Left renal cortex interstitium (tissue), 4 donors: ENCODE data around the gene PTPA. TPM values are rescaled to one million over a fixed set of nuclear protein-coding genes. Genes with fewer than 3 reads are reported as not detected.

Experiments used
- DNase-seq, 4 donors: peaks; one replicate each; pipeline ENCODE4 v3.0.0-alpha.2; 2013; ENCODE audit warnings: low read depth in 4 of 4, low spot score in 2 of 4, missing footprints in 1 of 4
- polyA plus RNA-seq, 4 donors: library from polyadenylated mRNA; unstranded; fragments of 120-200 nt; gene quantifications; one replicate each; pipeline ENCODE4 v1.2.1, GENCODE V29; 2013; ENCODE audit not compliant: insufficient read length in 4 of 4

PTPA gene
- polyA plus RNA-seq = 100 to 1,000 TPM; 112 to 138 (median 123) TPM

DNA sequence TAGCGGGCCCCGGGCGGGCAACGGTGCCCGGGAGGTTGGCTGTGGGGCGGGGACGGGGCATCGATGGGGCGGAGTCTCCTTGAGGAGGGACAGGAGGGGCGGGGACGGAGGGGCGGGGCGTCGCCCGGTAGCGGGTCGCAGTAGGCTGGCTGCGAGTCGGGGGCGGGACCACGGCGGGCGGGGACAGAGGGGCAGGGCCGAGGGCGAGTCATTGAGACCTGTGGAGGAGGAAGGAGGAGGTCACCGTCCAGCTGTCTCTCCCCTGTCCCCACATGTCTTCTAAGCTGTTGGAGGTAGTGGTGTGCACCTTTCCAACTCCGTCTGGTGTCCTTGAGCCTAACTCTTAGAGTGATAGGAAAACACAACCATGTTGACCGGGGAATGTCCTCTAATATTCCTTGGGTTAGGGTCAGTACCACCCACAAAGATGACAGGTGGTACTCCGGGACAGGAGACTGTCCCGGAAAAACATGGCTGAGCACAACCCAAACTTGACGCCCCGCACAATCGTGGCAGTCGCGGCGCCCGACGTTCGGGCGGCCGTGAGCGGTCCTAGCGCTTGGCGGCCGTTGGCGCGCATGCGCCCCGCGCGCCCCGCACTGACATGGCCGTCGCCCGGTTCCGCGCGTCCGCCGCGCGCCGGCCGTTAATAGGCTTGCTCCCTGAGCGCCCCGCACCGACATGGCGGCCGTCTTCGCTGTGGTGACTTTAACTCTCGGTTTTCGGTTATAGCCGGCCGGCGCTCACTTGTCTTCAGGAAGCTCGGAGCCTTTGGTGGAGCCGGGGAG lies at the start of gene PTPA, which contains the start of gene CRAT:
PTPA (plus strand) TSS at position 676 of the 788 bp plus-strand sequence. CDS start 186 bp downstream, outside the sequence.
CRAT (minus strand) TSS at position 54 of the 788 bp plus-strand sequence. CDS start 284 bp downstream, outside the sequence.
- peak; percentile 82 to 88 (median 85) for DNase-seq

DNA sequence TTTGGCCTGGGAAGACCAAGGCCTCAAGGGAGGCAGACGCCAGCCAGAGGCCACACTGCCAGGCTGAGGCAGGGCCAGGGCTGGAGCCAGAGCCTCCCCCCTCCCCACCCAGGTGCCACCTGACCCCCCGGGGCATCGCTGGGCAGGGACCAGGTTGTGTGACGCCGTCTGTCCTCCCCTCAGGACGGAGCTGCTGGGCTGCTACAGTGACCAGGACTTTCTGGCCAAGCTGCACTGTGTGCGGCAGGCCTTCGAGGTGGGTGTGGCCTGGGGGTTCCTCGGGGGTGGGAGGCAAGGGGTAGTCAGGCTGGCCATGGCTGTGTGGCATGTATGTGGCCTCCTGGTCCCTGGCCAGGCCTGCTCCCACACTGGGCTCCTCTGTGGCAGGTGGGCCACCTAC lies 48.2 kb upstream of the PTPA start:
- DNase-seq = no peak

DNA sequence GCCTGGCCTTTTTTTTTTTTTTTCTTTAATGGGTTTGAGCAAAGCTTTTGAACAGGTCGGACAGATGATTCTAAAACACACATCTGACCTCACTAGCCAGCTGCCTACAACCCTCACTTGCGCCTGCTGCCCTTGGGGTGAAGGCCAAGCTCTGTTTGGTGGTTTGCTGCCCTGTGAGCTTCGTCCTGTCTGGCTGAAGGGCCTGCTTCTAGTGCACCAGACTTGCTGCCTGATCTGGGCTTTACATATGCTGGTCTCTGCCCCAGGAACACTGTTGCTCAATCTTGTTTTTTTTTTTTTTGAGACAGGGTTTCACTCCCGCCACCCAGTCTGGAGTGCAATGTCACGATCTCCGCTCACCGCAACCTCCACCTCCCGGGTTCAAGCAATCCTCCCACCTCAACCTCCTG lies 46.7 kb upstream of the PTPA start:
- no peak for DNase-seq

DNA sequence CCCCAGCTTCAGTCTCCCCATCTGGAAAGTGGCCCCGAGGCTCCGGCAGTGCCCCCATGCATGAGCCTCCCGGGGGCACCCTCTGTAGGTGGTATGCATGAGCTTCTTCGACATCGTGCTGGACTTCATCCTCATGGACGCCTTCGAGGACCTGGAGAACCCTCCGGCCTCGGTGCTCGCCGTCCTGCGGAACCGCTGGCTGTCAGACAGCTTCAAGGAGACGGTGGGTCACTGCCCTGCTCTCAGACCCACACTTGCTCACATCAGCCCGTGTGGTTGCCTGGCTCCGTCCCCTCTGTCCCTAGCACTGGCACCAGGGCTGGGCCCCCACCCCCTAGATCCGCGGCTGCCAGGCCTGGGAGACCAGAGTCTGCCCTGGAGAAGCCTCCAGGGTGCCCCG lies 43.1 kb upstream of the PTPA start:
- no peak for DNase-seq

DNA sequence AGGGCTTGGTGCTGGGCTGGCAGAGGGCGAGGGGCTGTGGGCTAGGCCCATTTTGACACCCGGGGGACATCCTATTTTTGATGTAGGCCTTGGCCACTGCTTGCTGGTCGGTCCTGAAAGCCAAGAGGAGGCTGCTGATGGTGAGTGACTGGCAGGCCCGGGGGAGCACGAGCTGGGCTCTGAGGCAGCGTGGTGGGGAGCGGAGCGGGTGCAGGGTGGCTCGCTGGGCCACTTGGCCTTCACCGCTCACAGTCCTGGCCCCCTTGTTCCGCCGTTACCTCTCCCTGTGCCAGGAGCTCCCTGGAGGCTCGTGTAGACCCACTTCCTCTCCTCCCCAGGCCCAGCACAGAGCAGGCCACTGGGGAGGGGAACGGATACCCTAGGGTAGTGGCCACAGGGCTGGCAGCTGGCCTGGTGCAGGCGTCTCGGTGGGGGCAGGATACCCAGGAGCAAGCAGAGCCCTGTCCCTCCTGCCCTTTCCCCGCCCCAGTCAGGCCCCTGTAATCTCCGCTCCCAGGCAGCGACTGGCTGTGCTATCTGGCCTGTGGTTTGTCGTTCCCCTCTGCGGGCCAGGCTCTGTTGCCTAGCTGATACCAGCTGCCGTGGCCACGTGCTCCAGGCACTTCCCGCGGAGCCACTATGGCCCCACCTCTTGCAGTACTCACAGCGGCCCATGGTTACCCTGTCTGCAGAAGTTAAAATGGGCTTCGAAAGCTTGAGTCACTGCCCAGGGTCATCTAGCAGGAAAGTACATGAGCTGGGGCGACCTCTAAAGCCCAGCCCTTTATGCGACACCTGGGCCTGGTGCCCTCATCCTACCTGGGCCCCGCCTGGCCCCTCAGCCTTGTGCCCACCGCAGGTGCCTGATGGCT lies 42.0 kb upstream of the PTPA start:
- no peak for DNase-seq

DNA sequence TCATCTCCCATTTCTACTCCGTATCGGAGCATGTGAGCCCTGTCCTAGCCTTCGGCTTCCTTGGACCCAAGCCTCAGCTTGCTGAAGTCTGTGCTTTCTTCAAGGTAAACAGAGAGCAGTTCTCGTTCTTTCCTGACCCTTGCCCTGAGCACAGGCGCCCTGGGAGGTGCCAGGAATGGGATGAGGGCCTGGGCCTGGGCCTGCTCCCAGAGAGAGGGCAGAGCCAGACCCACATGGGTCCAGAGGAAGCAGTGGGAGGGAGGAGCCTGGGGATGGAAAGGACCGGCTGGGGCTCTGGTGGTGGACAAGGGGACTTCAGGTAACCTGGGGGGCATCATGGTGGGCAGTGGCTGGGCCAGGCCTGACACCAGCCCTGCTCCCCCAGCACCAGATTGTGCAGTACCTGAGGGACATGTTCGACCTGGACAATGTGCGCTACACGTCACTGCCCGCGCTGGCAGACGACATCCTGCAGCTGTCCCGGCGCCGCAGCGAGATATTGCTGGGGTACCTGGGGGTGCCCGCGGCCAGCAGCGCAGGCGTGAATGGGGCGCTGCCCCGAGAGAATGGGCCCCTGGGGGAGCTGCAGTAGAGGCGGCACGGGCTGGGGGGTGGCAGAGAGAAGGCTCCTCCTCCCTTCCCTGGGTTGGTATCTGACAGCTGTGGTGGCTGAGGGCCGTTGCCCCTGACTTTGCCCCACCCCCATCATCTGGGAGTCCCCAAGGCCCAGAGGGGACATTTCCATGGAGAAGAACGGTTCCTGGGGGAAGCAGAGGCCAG lies 41.2 kb upstream of the PTPA start:
- DNase-seq = no peak

DNA sequence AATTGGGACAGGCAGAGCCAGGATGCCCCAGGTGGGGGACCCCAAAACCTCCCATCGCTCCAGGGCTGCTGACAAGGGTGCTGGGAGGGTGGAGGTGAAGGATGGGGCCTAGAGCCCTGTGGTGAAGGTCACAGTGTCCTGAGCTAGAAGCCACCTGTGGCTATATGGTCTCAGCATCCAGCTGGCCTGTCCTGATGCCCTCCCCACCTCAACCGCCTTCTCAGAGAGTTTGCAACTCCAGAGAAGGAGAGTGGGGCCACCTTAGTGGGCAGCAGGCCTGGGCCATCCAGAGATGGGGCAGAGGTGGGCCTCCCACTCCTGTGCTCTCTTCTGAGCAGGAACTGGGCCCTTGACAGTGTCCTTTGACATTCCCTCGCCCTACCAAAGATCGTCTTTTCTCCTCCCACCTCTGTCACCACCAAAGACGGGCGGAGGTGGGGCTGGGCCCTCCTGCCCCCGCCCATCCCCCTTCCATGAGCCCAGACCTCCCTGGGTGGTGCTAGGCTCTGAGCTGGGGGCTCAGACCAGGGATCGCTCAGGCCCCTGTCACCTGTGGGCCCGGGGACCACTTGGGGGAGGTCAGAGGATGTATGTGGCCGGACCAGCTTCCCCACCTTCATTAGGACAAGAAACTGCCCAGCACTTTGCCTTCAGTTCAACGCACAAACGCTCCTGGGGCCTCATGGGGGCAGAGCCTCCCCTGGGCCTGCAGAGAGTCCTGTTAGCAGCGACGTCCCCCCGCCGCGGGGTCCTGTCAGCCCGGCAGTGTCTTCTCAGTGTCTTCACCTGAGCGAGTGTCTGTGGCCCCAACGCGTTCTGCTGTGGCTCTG lies 40.3 kb upstream of the PTPA start:
- no peak for DNase-seq

DNA sequence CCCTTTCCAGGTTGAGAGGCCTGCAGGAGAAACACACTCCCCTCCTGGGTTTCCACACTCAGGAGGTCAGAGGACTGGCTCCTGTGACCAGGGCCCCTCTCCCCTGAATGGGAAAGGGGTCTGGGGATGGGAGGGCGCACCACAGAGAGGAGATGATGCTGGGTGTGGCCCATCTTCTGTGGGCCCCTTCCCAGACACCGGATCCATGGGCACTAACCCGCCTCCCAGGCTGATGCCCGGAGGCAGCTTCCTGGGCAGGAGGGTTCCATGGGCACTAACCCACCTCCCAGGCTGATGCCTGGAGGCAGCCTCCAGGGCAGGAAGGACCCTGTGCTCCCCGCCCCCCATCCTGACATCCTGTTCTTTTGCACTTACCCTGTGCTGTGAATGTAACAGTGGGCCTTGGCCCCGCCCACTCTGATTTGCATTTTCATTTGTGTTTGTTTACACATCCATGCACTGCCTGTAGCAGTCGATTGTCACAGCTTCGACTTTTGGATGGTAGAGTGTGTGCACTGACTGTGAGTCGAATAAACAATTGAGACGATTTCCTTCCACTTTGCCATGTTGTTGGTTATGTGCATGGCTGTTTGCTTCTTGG lies 39.6 kb upstream of the PTPA start:
- DNase-seq = no peak

DNA sequence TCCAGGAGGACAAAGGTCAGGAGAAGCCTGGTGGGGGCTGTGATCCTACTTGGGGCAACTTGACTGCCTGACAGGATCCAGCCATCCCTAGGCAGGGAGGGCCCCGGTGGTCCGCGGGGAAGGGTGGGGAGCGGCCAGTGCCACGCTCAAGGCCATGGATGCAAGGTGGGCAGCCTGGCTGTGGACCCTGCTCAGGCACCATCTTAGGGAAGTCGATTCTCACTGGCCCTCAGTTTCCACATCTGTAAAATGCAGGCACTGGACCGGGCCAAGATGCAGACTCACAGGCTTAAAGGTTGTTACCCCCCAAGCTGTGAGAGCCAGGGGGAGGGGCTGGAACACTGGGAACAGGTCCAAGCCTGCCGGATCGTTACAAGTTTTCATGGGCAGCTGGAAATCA lies 39.0 kb upstream of the PTPA start:
- DNase-seq = no peak

DNA sequence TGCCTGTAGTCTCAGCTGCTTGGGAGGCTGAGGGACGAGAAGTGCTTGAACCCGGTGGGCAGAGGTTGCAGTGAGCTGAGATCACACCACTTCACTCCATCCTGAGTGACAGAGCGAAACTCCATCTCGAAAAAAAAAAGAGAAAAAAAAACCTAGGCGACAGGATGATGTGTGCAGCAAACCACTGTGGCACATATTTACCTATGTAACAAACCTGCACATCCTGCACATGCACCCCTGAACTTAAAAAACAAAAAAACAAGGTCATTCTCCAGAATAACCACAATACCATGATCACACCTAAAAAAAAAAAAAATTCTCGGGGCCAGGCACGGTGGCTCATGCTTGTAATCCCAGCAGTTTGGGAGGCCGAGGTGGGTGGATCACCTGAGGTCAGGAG lies 37.8 kb upstream of the PTPA start:
- no peak for DNase-seq

DNA sequence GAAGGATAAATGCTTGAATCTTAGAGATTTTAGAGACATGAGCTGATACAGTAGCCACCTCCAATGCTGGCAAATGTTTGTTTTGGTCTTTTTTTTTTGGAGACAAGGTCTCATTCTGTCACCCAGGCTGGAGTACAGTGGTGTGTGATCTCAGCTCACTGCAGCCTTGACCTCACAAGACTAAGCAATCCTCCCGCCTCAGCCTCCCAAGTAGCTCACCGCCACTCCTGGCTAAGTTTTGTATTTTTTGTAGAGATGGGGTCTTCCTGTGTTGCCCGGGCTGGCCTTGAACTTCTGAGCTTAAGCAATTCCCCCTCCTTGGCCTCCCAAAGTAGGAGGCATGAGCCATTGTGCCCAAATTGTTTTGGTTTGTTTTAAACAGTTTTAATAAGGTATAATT lies 37.1 kb upstream of the PTPA start:
- DNase-seq = no peak

DNA sequence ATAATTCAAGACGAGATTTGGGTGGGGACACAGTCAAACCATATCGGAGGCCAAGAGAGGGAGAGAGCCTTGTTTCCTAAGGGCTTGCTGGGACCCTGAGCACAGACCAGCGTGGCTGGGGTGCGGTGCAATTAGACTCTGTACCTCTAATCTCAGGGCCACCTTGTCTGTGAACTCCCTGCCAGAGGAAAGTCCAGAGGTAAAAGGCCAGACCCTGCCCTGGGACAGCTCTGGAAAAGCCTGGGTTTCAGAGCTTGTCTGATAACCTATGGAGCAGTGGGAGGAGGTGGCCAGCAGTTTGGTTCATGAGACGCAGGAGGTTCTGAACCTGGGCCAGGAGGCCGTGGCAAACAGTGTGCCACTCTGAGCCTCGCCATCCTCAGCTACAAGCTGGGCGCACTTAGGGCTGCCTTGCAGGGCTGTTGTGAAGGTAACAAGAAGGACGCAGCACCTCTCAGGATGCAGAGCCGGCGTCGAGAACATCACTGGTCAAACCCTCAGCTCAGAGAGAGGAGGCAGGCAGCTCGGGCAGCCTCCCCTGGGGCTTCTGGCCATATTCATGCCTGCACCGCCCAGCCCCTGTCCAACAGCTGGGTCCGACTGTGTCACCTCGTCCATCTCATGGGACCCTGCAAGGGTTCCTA lies 35.1 kb upstream of the PTPA start:
- no peak for DNase-seq

DNA sequence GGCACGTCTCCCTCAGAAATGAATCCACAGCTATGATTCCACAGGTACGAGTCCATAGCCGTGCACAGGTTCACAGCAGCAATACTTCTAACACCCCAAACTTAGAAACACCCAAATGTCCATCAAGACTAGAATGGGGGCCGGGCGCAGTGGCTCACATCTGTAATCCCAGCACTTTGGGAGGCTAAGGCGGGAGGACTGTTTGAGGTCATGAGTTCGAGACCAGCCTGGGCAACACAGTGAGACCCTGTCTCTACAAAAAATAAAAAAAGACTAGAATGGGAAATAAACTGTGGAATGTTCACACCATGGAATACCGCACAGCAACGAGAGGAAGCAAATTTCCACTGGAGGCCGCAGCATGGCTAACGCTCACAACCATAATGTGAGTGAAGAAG lies 34.6 kb upstream of the PTPA start:
- DNase-seq = no peak

DNA sequence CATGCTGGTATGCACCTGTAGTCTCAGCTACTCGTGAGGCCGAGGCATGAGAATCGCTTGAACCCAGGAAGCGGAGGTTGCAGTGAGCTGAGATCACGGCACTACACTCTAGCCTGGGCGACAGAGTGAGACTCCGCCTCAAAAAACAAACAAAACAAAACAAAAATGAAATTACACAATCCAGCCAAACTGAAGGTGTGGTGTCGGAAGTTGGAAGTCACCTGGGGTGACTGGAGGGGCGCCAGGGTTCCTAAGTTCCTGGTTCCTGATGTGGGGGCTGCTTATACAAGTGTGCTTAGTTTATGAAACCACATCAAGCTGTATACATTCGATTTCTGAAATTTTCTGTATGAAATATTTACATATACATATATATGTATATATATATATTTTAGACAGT lies 34.0 kb upstream of the PTPA start:
- no peak for DNase-seq

DNA sequence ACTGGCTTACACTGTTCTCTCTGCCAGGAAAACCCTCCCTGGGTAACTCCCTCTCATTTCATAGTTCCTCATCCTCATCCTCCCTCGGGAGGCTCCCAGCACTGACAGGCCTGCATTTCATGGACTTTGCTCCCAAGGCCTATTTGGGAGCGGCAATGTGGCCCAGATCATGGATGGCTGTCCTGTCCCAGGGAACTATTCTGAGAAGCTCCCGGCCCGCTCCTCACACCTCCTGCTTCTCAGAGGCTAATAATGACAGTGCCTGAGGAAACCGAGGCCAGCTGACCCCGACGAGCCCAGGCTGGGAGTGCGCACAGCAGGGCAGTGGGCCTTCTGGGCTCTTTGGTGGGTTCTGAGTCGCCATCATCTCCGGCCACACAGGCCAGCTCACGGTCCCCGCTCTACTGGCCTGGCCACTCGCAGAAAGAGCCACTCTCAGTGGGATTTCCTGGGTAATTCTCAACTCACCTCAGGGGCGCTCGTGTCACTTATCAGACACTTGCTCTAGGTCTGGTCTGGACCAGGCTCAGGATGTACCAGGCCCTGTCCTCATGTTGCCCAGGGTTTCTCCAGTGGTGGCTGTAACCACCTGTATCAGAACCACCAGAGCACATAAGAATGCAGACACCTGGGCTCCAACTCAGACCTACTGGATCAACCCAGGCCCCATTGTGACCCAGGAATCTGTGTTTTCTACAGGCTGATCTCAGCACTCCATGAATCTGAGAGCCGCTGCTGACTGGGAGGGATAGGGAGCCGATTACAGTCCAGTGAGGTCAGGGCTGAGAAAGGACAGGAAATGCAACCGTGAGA lies 32.3 kb upstream of the PTPA start:
- no peak for DNase-seq

DNA sequence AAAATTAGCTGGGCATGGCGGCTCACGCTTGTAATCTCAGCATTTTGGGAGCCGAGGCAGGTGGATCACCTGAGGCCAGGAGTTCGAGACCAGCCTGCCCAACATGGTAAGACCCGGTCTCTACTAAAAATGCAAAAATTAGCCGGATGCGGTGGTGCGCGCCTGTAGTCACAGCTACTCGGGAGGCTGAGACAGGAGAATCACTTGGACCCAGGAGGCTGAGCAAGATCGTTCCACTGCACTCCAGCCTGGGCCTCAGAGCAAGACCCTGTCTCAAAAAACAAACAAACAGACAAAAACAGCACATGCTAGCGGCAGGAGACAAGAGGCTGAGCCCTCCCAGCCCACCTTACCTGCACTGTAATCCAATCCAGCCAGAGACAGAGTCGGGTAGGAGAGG lies 31.4 kb upstream of the PTPA start:
- DNase-seq = no peak

DNA sequence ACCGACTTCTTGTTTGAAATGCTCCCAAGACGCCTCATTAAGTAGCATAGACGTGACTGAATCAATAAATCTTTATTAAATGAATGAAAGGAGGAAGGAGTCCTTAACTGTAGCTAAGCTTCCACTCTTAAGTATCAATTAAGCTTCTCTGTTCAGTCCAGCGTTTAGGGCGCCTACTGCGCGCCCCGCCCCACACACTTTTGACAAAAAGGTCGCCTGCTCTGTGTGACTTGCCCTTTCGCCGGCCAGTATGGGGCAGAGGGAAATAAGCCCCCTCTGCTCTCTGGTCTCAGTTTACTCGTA lies 31.0 kb upstream of the PTPA start:
- no peak for DNase-seq

DNA sequence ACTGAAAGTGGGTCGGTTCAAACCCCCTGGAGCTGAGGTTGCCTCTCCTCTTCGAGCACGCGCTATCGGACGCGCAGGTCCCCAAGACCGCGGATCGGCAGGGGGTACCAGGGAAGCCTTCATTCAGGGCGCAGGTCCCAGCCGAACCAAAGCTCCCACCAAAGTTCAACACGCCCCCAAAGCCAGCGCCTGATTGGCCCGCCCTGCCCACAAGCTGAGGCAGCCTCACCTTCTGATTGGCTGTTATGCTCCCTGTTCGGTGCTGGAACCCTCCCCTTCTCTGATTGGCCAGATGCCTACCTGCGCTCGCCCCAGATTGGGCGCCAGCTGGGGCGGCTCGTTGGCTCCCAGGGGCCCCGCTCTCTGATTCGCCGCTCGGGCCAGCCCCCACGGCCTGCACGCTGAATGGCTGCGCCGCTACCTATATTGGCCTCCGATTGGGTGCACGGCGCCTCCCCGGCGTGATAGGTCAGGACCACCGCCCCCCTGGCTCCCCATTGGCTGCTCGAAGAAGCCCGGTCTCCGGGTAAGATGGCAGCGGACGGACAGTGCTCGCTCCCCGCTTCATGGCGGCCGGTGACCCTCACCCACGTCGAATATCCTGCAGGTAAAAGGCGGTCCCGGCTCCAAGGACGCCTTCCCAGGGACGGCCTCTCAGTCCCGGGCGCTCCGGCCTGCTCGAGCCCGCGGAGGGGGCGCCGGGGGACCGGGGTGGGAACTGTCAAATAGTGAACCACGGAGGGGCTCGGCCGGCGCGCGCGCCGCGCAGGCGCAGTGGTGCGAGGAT lies 30.4 kb upstream of the PTPA start, which contains the start of gene DOLPP1:
DOLPP1 (plus strand) TSS at position 511 of the 787 bp plus-strand sequence; CDS start at position 532, 21 bp downstream.
- DNase-seq = peak; percentile 91 to 99 (median 97)
